Effector memory CD4-positive, alpha-beta T cell (primary cell): Measurements from ENCODE around the gene RAB40C.
A peak's percentile ranks its signal among the peaks of the same experiment; 100 is the strongest.

Source experiments
- DNase-seq, 3 donors: peaks; one replicate each; pipeline ENCODE4 v3.0.0-alpha.2; 2020
- H3K27ac ChIP-seq: 2 replicates; pipeline ENCODE4 v1.7.0; 2013; ENCODE audit warnings: mild to moderate bottlenecking, low read length, moderate library complexity; ENCODE audit not compliant: insufficient read depth, poor library complexity, severe bottlenecking
- H3K27me3 ChIP-seq: replicated peaks from 2 replicates; pipeline ENCODE4 v1.7.0; 2013; ENCODE audit warnings: mild to moderate bottlenecking, low read length; ENCODE audit not compliant: insufficient read depth, control insufficient read depth, poor library complexity, severe bottlenecking
- H3K36me3 ChIP-seq: 2 replicates; pipeline ENCODE4 v1.7.0; 2013; ENCODE audit warnings: mild to moderate bottlenecking, low read length, moderate library complexity; ENCODE audit not compliant: control insufficient read depth, insufficient read depth
- H3K4me1 ChIP-seq: 2 replicates; pipeline ENCODE4 v1.7.0; 2013; ENCODE audit warnings: low read length, mild to moderate bottlenecking; ENCODE audit not compliant: control insufficient read depth, insufficient read depth, poor library complexity, severe bottlenecking
- H3K4me3 ChIP-seq: 2 replicates; pipeline ENCODE4 v1.7.0; 2013; ENCODE audit warnings: low read length, low read depth, mild to moderate bottlenecking; ENCODE audit not compliant: insufficient read depth, poor library complexity, severe bottlenecking
- H3K9me3 ChIP-seq: 2 replicates; pipeline ENCODE4 v1.7.0; 2013; ENCODE audit warnings: mild to moderate bottlenecking, low read length, moderate library complexity; ENCODE audit not compliant: control insufficient read depth

Gene RAB40C

GRCh38 chr16:638034-638543 is 48.2 kb downstream of the RAB40C start:
- H3K9me3 ChIP-seq, result no peaks in the 10 kb centered on the region
- H3K4me3 ChIP-seq, result no peak overlapping the region
- no peaks in the 10 kb centered on the region for H3K27me3 ChIP-seq
- no peak for DNase-seq
- H3K36me3 ChIP-seq, result no peaks in the 10 kb centered on the region
- no peak overlapping the region for H3K27ac ChIP-seq
- H3K4me1 ChIP-seq, result peaks cover 24% of the 10 kb centered on the region

- no peaks in the 10 kb centered on the region for H3K36me3 ChIP-seq
- no peak for DNase-seq
- peaks cover 24% of the 10 kb centered on the region for H3K4me1 ChIP-seq
- no peak overlapping the region for H3K4me3 ChIP-seq
- H3K27ac ChIP-seq, result no peak overlapping the region
- H3K9me3 ChIP-seq, result no peaks in the 10 kb centered on the region
- no peaks in the 10 kb centered on the region for H3K27me3 ChIP-seq
These were observed 49.0 kb downstream of the RAB40C start for GRCh38 chr16:638836-639235.

- Histone ChIP-seq H3K27ac (no peak overlapping the region), H3K9me3 (no peaks in the 10 kb centered on the region), H3K36me3 (no peaks in the 10 kb centered on the region), H3K4me1 (peaks cover 17% of the 10 kb centered on the region), H3K4me3 (no peak overlapping the region), H3K27me3 (no peaks in the 10 kb centered on the region)
- DNase-seq, result no peak
These were observed 50.7 kb downstream of the RAB40C start for GRCh38 chr16:640614-641013.

GRCh38 chr16:641326-642188 is 51.7 kb downstream of the RAB40C start, which contains the start of gene MCRIP2:
Gene MCRIP2, plus strand, starts transcription at chr16:641828. Its CDS starts 164 bp downstream, at chr16:641992.
- Histone ChIP-seq H3K4me3 (peak within 1 kb of the TSS; percentile 78), H3K4me1 (peaks cover 12% of the 10 kb centered on the region), H3K9me3 (no peaks in the 10 kb centered on the region), H3K27me3 (no peaks in the 10 kb centered on the region), H3K36me3 (no peaks in the 10 kb centered on the region), H3K27ac (peak within 1 kb of the TSS; percentile 42)
- peak; percentile 32 to 53 (median 38) for DNase-seq

GRCh38 chr16:642189-643049 is 52.6 kb downstream of the RAB40C start:
- Histone ChIP-seq H3K9me3 (no peaks in the 10 kb centered on the region), H3K27me3 (no peaks in the 10 kb centered on the region), H3K4me3 (peak overlapping the region; percentile 78), H3K4me1 (peaks cover 12% of the 10 kb centered on the region), H3K36me3 (no peaks in the 10 kb centered on the region), H3K27ac (peak overlapping the region; percentile 18)
- no peak for DNase-seq

- no peak for DNase-seq
- Histone ChIP-seq H3K27me3 (no peaks in the 10 kb centered on the region), H3K36me3 (no peaks in the 10 kb centered on the region), H3K9me3 (no peaks in the 10 kb centered on the region), H3K4me1 (peaks cover 17% of the 10 kb centered on the region), H3K4me3 (no peak overlapping the region), H3K27ac (no peak overlapping the region)
These were observed 53.1 kb downstream of the RAB40C start for GRCh38 chr16:643050-643368.

GRCh38 chr16:644556-644955 is 54.7 kb downstream of the RAB40C start:
- H3K9me3 ChIP-seq, result no peaks in the 10 kb centered on the region
- no peaks in the 10 kb centered on the region for H3K27me3 ChIP-seq
- no peak overlapping the region for H3K27ac ChIP-seq
- H3K4me3 ChIP-seq, result no peak overlapping the region
- DNase-seq, result no peak
- H3K36me3 ChIP-seq, result no peaks in the 10 kb centered on the region
- H3K4me1 ChIP-seq, result peaks cover 27% of the 10 kb centered on the region

GRCh38 chr16:645852-646678 is 56.2 kb downstream of the RAB40C start:
- Histone ChIP-seq H3K4me1 (peaks cover 30% of the 10 kb centered on the region), H3K36me3 (no peaks in the 10 kb centered on the region), H3K4me3 (no peak overlapping the region), H3K27me3 (no peaks in the 10 kb centered on the region), H3K9me3 (no peaks in the 10 kb centered on the region), H3K27ac (no peak overlapping the region)
- DNase-seq, result no peak

GRCh38 chr16:646679-647172 is 56.9 kb downstream of the RAB40C start:
- Histone ChIP-seq H3K27ac (no peak overlapping the region), H3K4me3 (no peak overlapping the region), H3K9me3 (no peaks in the 10 kb centered on the region), H3K4me1 (peaks cover 24% of the 10 kb centered on the region), H3K36me3 (no peaks in the 10 kb centered on the region), H3K27me3 (no peaks in the 10 kb centered on the region)
- no peak for DNase-seq
